IPS DF 4.7 (cell line): ENCODE measurements around the gene EDNRA.

ENCODE experiments used
- DNase-seq: peaks from one replicate; pipeline ENCODE4 v3.0.0-alpha.2; 2013; ENCODE audit warnings: low spot score; ENCODE audit errors: extremely low read depth

EDNRA gene

GRCh38 chr4:147586637-147587036, 105.7 kb downstream of the EDNRA start:
- DNase-seq, result no peak

DNA sequence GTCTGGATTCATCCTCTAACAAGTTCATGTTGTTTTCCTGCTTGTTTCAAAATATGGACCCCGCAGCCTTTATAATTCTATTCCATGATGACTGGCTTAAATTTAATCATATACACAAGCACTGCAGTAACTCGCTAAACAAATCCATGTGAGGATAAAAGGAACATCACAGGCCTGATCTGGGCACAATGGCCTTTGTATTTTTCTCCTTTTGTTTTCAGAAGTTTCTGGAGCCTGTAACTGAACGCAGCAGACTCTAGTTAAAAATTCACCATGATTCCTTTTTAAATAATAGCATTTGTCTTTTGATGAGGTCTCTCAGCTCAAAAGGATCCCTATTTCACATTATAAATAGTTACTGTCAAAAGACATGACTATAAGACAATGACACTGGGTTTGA, 106.1 kb downstream of the EDNRA start:
- no peak for DNase-seq

GRCh38 chr4:147589586-147589985, 108.7 kb downstream of the EDNRA start:
- DNase-seq, result no peak

DNA sequence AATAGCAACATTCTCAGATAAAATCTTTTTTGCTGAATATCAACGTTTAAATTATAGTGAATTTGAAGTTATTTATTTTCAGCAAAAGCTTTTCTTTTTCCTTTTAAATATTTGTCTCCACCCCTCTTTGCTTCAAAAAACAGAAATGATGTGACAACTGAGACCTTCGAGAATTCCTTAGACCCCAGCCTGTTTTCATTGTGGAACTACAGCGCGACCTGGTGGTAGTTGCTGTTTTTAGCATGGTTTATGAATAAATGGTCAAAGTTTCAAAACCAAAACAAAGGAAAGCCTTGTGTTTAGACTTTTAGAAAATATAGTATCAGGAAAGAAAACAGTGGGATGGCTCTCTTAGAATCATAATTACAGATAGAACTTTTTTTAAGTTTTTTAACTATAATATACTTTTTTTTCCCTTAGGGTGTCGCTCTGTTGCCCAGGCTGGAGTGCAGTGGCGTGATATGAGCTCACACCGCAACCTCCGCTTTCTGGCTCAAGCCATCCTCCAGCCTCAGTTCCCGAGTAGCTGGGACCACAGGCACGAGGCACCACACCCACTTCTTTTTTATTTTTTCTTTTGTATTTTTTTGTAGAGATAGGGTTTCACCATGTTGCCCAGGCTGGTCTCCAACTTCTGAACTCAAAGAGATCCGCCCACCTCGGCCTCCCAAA, 109.5 kb downstream of the EDNRA start:
- DNase-seq, result peak; percentile 44

- DNase-seq, result no peak
Observed at GRCh38 chr4:147591106-147591505, 110.2 kb downstream of the EDNRA start.

DNA sequence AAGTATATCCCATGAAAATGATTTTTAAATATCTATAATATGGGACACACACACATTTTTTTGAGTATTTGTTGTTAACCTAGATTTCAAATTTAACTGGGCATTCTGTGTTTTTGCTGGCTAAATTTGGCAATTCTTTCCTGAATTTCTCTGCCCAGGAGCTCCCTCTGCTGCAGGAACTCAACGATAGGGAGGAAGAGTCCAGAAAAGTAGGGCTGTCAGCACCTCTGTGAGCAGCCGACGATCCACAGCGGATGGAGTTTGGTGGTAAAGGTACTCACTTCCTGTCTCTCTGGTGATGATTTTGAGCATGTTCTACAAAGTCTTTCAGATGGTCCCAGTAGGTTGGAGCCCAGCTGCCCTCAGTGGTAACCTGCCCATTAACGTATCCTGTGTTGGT, 113.2 kb downstream of the EDNRA start:
- DNase-seq, result no peak
